ENCODE data around the gene KRT2.

GRCh38 chr12:52618216-52618615 is 33.8 kb downstream of the KRT2 start, which contains the start of gene KRT73:
- no peak for TF ChIP-seq ZNF274 (IDR thresholded peaks at IDR 0.05; ENCODE audit: insufficient read depth, insufficient read length)
- TF ChIP-seq SP1 (IDR thresholded peaks at IDR 0.05; ENCODE audit: low read depth, low read length): no peak
- TF ChIP-seq CUX1 (IDR thresholded peaks at IDR 0.05; ENCODE audit: insufficient replicate concordance, low read depth, low read length): no peak
- no peak for TF ChIP-seq EP300 (IDR thresholded peaks at IDR 0.05; ENCODE audit: borderline replicate concordance in 1 of 2, control insufficient read depth in 1 of 2, low read depth in 2 of 2, low read length in 2 of 2)
- TF ChIP-seq ZNF687 (IDR thresholded peaks at IDR 0.05): no peak
- TF ChIP-seq LARP7 (IDR thresholded peaks at IDR 0.05): no peak
- no peak for TF ChIP-seq STAT3 (IDR thresholded peaks at IDR 0.05; ENCODE audit: low read depth, low read length)
- TF ChIP-seq NFYB (IDR thresholded peaks at IDR 0.05; ENCODE audit: insufficient read depth, low read depth, low read length): no peak
- no peak for TF ChIP-seq SKIL (IDR thresholded peaks at IDR 0.05; ENCODE audit: low read depth, poor library complexity, severe bottlenecking)
- no peak for TF ChIP-seq CTCF (IDR thresholded peaks at IDR 0.05 in 2 of 3, conservative IDR thresholded peaks at IDR 0.05 in 1 of 3; ENCODE audit: control insufficient read depth in 2 of 3, extremely low read depth in 1 of 3, insufficient read depth in 1 of 3, low read depth in 3 of 3, low read length in 3 of 3)
- TF ChIP-seq EZH2 (IDR thresholded peaks at IDR 0.05; ENCODE audit: borderline replicate concordance, control insufficient read depth, low read depth, low read length): no peak
- TF ChIP-seq POLR2A (IDR thresholded peaks at IDR 0.05; ENCODE audit: low read depth, low read length): no peak
- TF ChIP-seq NR2C2 (IDR thresholded peaks at IDR 0.05; ENCODE audit: borderline replicate concordance, control insufficient read depth, insufficient read length, low read depth): no peak
- TF ChIP-seq ATF7 (IDR thresholded peaks at IDR 0.05; ENCODE audit: low read depth): no peak

All from GM12878 (cell line).